Transverse colon (tissue), 4 donors: ENCODE measurements around the gene GALR2.

Experiments
- CTCF ChIP-seq, 5 experiments: fragments of 200-600 bp in 3 of 5; fragments of 450-650 bp in 2 of 5; sonication (generic) in 3 of 5; IDR thresholded peaks; 1 replicate in 2 of 5; 2 replicates in 3 of 5; pipeline ENCODE4 v1.5.1; 2016 to 2017; ENCODE audit warnings: antibody characterized with exemption in 5 of 5, inconsistent platforms in 3 of 5, mild to moderate bottlenecking in 2 of 5, moderate library complexity in 1 of 5
- POLR2A ChIP-seq: fragments of 450-650 bp; IDR thresholded peaks from one replicate; pipeline ENCODE4 v1.6.1; 2016; ENCODE audit warnings: antibody characterized with exemption, mild to moderate bottlenecking, moderate library complexity
- POLR2AphosphoS5 ChIP-seq, 3 donors: sonication (generic); formaldehyde crosslinking; IDR thresholded peaks; one replicate each; pipeline ENCODE4 v1.6.1; 2016; ENCODE audit warnings: antibody characterized with exemption in 3 of 3

- TF ChIP-seq CTCF (IDR thresholded peaks at IDR 0.05): no peak
- TF ChIP-seq POLR2AphosphoS5 (IDR thresholded peaks at IDR 0.05): no peak
- TF ChIP-seq POLR2A: no peak
Measured at GRCh38 chr17:76048711-76049110, 25.9 kb upstream of the GALR2 start.
